Caco-2 (cell line): ENCODE measurements around the gene SQSTM1. TPM values are rescaled to one million over a fixed set of nuclear protein-coding genes. Genes with fewer than 3 reads are reported as not detected.

Experiments
- BruUV-seq: library from RNA; stranded (reverse); fragments of 400-500 nt; replicated peaks from 2 replicates; lab custom pipeline; 2021; lab: Mats Ljungman, UMichigan
- CTCF ChIA-PET: fragments of 300-600 bp; sonication (Branson Sonifier 250); formaldehyde crosslinking; loops from one replicate; lab custom pipeline; 2022; ENCODE audit warnings: antibody characterized with exemption; lab: Charles Lee
- POLR2A ChIA-PET: fragments of 300-600 bp; sonication (Branson Sonifier 250); formaldehyde crosslinking; loops from one replicate; lab custom pipeline; 2022; ENCODE audit warnings: antibody characterized with exemption; lab: Charles Lee
- DNase-seq, 2 experiments: peaks; one replicate each; pipeline versions ENCODE4 v3.0.0 to v3.0.0-alpha.2; 2020 to 2022
- H3K27me3 ChIP-seq: replicated peaks from 2 replicates; pipeline ENCODE4 v1.6.0; 2011; ENCODE audit warnings: low read length; ENCODE audit not compliant: control insufficient read depth, insufficient read depth
- H3K36me3 ChIP-seq: 2 replicates; pipeline ENCODE4 v1.5.1; 2011; ENCODE audit warnings: low read length; ENCODE audit not compliant: control insufficient read depth, insufficient read depth
- H3K4me1 ChIP-seq: fragments of 250-450 bp; sonication (Bioruptor Pico); 2 replicates; pipeline ENCODE4 v1.5.1; 2020; ENCODE audit warnings: mild to moderate bottlenecking
- H3K4me3 ChIP-seq: 2 replicates; pipeline ENCODE4 v1.5.1; 2011; ENCODE audit warnings: low read depth, mild to moderate bottlenecking, control low read depth, low read length
- H3K9me3 ChIP-seq: fragments of 250-450 bp; sonication (Bioruptor Pico); 2 replicates; pipeline ENCODE4 v1.5.1; 2020; ENCODE audit warnings: mild to moderate bottlenecking, moderate library complexity
- H3K27ac Mint-ChIP-seq: one replicate; pipeline ENCODE4 v1.8.0; 2022; ENCODE audit warnings: mixed read lengths; ENCODE audit not compliant: unreplicated experiment
- H3K27me3 Mint-ChIP-seq: one replicate; pipeline ENCODE4 v1.8.0; 2022; ENCODE audit warnings: mixed read lengths; ENCODE audit not compliant: insufficient read depth, unreplicated experiment
- H3K36me3 Mint-ChIP-seq: one replicate; pipeline ENCODE4 v1.8.0; 2022; ENCODE audit warnings: mild to moderate bottlenecking, mixed read lengths; ENCODE audit not compliant: insufficient read depth, unreplicated experiment
- H3K4me1 Mint-ChIP-seq: one replicate; pipeline ENCODE4 v1.8.0; 2022; ENCODE audit warnings: low read depth, mixed read lengths; ENCODE audit not compliant: unreplicated experiment
- H3K4me3 Mint-ChIP-seq: one replicate; pipeline ENCODE4 v1.8.0; 2022; ENCODE audit warnings: mild to moderate bottlenecking, moderate library complexity, mixed read lengths; ENCODE audit not compliant: unreplicated experiment
- H3K9me3 Mint-ChIP-seq: one replicate; pipeline ENCODE4 v1.8.0; 2022; ENCODE audit warnings: mixed read lengths; ENCODE audit not compliant: unreplicated experiment
- intact Hi-C: fragments of 100-400 bp; cut with micrococcal nuclease; formaldehyde crosslinking; loops from one replicate; pipeline ENCODE4 v1.10.0; 2022; ENCODE audit not compliant: unreplicated experiment
- total RNA-seq: library from RNA; stranded (reverse); gene quantifications from 2 replicates; pipeline ENCODE4 v1.2.3, GENCODE V29; 2022
- TF ChIP-seq, protein P1 (sequence below), 2 experiments: fragments of 200-600 bp in 1 of 2; IDR thresholded peaks; 1 replicate in 1 of 2; 2 replicates in 1 of 2; pipeline versions ENCODE4 v1.5.1 to v1.8.0; 2011 to 2022; ENCODE audit warnings: antibody characterized with exemption in 1 of 2, control low read depth in 1 of 2, inconsistent platforms in 1 of 2, low read depth in 1 of 2, low read length in 1 of 2, mild to moderate bottlenecking in 1 of 2, moderate library complexity in 1 of 2; ENCODE audit not compliant: insufficient read depth in 1 of 2, severe bottlenecking in 1 of 2, unreplicated experiment in 1 of 2

Gene SQSTM1
- total RNA-seq, 1 experiment from 2014 or later: 259 TPM

DNA sequence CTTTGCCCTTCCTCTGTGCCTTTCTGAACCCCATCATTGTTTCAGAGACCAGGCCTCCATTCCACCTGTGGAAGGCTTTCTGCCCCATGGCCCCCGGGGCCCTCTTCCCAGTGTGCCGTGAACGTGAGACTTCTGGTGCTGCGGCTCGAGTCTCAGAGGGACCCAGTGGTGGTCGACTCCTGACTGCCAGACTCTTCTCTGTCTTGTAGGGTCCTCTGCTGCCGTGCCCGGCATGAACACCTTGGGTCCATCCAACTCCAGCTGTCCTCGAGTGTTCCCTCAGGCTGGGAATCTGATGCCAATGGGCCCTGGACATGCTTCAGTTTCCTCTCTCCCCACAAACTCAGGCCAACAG lies 47.0 kb upstream of the SQSTM1 start:
- Histone ChIP-seq H3K27me3 (no peaks in the 10 kb centered on the region), H3K36me3 (no peaks in the 10 kb centered on the region; the same call in none of the 2 replicates), H3K4me3 (no peak overlapping the region), H3K9me3 (no peaks in the 10 kb centered on the region), H3K4me1 (no peaks in the 10 kb centered on the region)
- no peaks in the 10 kb centered on the region for H3K27me3 Mint-ChIP-seq
- POLR2A ChIA-PET: no interaction called here
- H3K4me1 Mint-ChIP-seq: no peaks in the 10 kb centered on the region
- CTCF ChIA-PET: no interaction called here
- H3K4me3 Mint-ChIP-seq: no peak overlapping the region
- H3K27ac Mint-ChIP-seq: no peak overlapping the region
- H3K36me3 Mint-ChIP-seq: peaks cover 86% of the 10 kb centered on the region
- no peaks in the 10 kb centered on the region for H3K9me3 Mint-ChIP-seq
- intact Hi-C loops: no loop called here
- TF ChIP-seq, protein P1, sequence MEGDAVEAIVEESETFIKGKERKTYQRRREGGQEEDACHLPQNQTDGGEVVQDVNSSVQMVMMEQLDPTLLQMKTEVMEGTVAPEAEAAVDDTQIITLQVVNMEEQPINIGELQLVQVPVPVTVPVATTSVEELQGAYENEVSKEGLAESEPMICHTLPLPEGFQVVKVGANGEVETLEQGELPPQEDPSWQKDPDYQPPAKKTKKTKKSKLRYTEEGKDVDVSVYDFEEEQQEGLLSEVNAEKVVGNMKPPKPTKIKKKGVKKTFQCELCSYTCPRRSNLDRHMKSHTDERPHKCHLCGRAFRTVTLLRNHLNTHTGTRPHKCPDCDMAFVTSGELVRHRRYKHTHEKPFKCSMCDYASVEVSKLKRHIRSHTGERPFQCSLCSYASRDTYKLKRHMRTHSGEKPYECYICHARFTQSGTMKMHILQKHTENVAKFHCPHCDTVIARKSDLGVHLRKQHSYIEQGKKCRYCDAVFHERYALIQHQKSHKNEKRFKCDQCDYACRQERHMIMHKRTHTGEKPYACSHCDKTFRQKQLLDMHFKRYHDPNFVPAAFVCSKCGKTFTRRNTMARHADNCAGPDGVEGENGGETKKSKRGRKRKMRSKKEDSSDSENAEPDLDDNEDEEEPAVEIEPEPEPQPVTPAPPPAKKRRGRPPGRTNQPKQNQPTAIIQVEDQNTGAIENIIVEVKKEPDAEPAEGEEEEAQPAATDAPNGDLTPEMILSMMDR (IDR thresholded peaks at IDR 0.05; ENCODE audit: insufficient read depth in 1 of 2, low read depth in 1 of 2, low read length in 1 of 2, severe bottlenecking in 1 of 2, unreplicated experiment in 1 of 2): no peak
- BruUV-seq: no TSS peak
- no peak for DNase-seq

GRCh38 chr5:179774442-179774841 lies 46.3 kb upstream of the SQSTM1 start:
- TF ChIP-seq, protein P1 (IDR thresholded peaks at IDR 0.05; ENCODE audit: insufficient read depth in 1 of 2, low read depth in 1 of 2, low read length in 1 of 2, severe bottlenecking in 1 of 2, unreplicated experiment in 1 of 2): no peak

GRCh38 chr5:179776411-179776938 lies 44.2 kb upstream of the SQSTM1 start:
- H3K9me3 Mint-ChIP-seq: no peaks in the 10 kb centered on the region
- H3K36me3 Mint-ChIP-seq: peaks cover 74% of the 10 kb centered on the region
- no peaks in the 10 kb centered on the region for H3K9me3 ChIP-seq
- H3K4me1 ChIP-seq: no peaks in the 10 kb centered on the region
- H3K27ac Mint-ChIP-seq: no peak overlapping the region
- no peaks in the 10 kb centered on the region for H3K27me3 Mint-ChIP-seq
- no TSS peak for BruUV-seq
- intact Hi-C loops: no loop called here
- no peaks in the 10 kb centered on the region; the same call in 1 of the 2 replicates for H3K36me3 ChIP-seq
- ChIA-PET CTCF (no interaction called here), POLR2A (no interaction called here)
- no peak overlapping the region for H3K4me3 ChIP-seq
- TF ChIP-seq, protein P1 (IDR thresholded peaks at IDR 0.05; ENCODE audit: insufficient read depth in 1 of 2, low read depth in 1 of 2, low read length in 1 of 2, severe bottlenecking in 1 of 2, unreplicated experiment in 1 of 2): no peak
- no peak overlapping the region for H3K4me3 Mint-ChIP-seq
- DNase-seq: no peak
- no peaks in the 10 kb centered on the region for H3K4me1 Mint-ChIP-seq
- H3K27me3 ChIP-seq: no peaks in the 10 kb centered on the region

More at GRCh38 chr5:179774442-179774841, 46.3 kb upstream of the SQSTM1 start:
- Mint-ChIP-seq H3K27me3 (no peaks in the 10 kb centered on the region), H3K27ac (no peak overlapping the region), H3K9me3 (no peaks in the 10 kb centered on the region), H3K4me3 (no peak overlapping the region), H3K4me1 (no peaks in the 10 kb centered on the region), H3K36me3 (peaks cover 83% of the 10 kb centered on the region)
- DNase-seq: no peak
- CTCF ChIA-PET: no interaction called here
- Histone ChIP-seq H3K4me3 (no peak overlapping the region), H3K27me3 (no peaks in the 10 kb centered on the region), H3K36me3 (no peaks in the 10 kb centered on the region; the same call in none of the 2 replicates), H3K4me1 (no peaks in the 10 kb centered on the region), H3K9me3 (no peaks in the 10 kb centered on the region)
- no TSS peak for BruUV-seq
- POLR2A ChIA-PET: no interaction called here
- intact Hi-C loops: no loop called here
